Keratinocyte (primary cell): ENCODE data around the gene RAPGEF1. TPM values are rescaled to one million over a fixed set of nuclear protein-coding genes. Genes with fewer than 3 reads are reported as not detected.

Source experiments
- DNase-seq: peaks from one replicate; pipeline ENCODE4 v3.0.0-alpha.2; 2011; ENCODE audit warnings: low read depth, missing footprints, low spot score
- FAIRE-seq: peaks from 2 replicates; lab custom pipeline; 2011; peaks lifted over from hg19 to GRCh38; lab: Jason Lieb, UNC
- H2AFZ ChIP-seq: 2 replicates; pipeline ENCODE4 v1.6.0; 2012; ENCODE audit warnings: low read length, control low read depth, inconsistent platforms; ENCODE audit not compliant: control insufficient read depth
- H3K27ac ChIP-seq: 2 replicates; pipeline ENCODE4 v1.5.1; 2011; ENCODE audit warnings: low read length; ENCODE audit not compliant: control insufficient read depth, insufficient read depth
- H3K27me3 ChIP-seq: 3 replicates; pipeline ENCODE4 v1.6.0; 2011; ENCODE audit warnings: low read length; ENCODE audit not compliant: control insufficient read depth, insufficient read depth; ENCODE audit errors: extremely low read depth
- H3K36me3 ChIP-seq, 2 experiments: 2 replicates in 1 of 2; 3 replicates in 1 of 2; pipeline ENCODE4 v1.5.1; 2011; ENCODE audit warnings: low read length in 2 of 2, mild to moderate bottlenecking in 1 of 2; ENCODE audit not compliant: control insufficient read depth in 2 of 2, insufficient read depth in 2 of 2; ENCODE audit errors: extremely low read depth in 1 of 2
- H3K4me1 ChIP-seq: 3 replicates; pipeline ENCODE4 v1.5.1; 2011; ENCODE audit warnings: low read length; ENCODE audit not compliant: control insufficient read depth, insufficient read depth; ENCODE audit errors: extremely low read depth
- H3K4me2 ChIP-seq: 3 replicates; pipeline ENCODE4 v1.6.0; 2011; ENCODE audit warnings: low read depth, low read length; ENCODE audit not compliant: control insufficient read depth, insufficient read depth; ENCODE audit errors: extremely low read depth
- H3K4me3 ChIP-seq, 3 experiments: fragments of 200-600 bp in 1 of 3; sonication (generic) in 1 of 3; 2 replicates in 2 of 3; 3 replicates in 1 of 3; pipeline ENCODE4 v1.5.1; 2011 to 2016; ENCODE audit warnings: low read length in 3 of 3, mild to moderate bottlenecking in 3 of 3, control low read depth in 2 of 3, inconsistent platforms in 1 of 3, low read depth in 1 of 3, mixed read lengths in 1 of 3, mixed run types in 1 of 3, moderate library complexity in 1 of 3; ENCODE audit not compliant: control insufficient read depth in 2 of 3, insufficient read depth in 2 of 3; ENCODE audit errors: extremely low read depth in 1 of 3
- H3K79me2 ChIP-seq: 2 replicates; pipeline ENCODE4 v1.6.0; 2012; ENCODE audit warnings: low read length; ENCODE audit not compliant: control insufficient read depth, insufficient read depth
- H3K9ac ChIP-seq: 3 replicates; pipeline ENCODE4 v1.6.0; 2011; ENCODE audit warnings: low read length; ENCODE audit not compliant: control insufficient read depth, insufficient read depth; ENCODE audit errors: extremely low read depth
- H3K9me1 ChIP-seq: 3 replicates; pipeline ENCODE4 v1.6.0; 2011; ENCODE audit warnings: low read length; ENCODE audit not compliant: control insufficient read depth, insufficient read depth; ENCODE audit errors: extremely low read depth
- H3K9me3 ChIP-seq: 2 replicates; pipeline ENCODE4 v1.5.1; 2012; ENCODE audit warnings: low read depth, low read length; ENCODE audit not compliant: control insufficient read depth
- H4K20me1 ChIP-seq: 3 replicates; pipeline ENCODE4 v1.6.0; 2011; ENCODE audit warnings: low read length; ENCODE audit not compliant: control insufficient read depth, insufficient read depth; ENCODE audit errors: extremely low read depth
- CTCF ChIP-seq, 3 experiments: IDR thresholded peaks in 1 of 3; conservative IDR thresholded peaks in 1 of 3; optimal IDR thresholded peaks in 1 of 3; 2 replicates in 2 of 3; 3 replicates in 1 of 3; pipeline versions ENCODE3 to v1.5.1; 2011; ENCODE audit warnings: low read length in 3 of 3, mild to moderate bottlenecking in 3 of 3, moderate library complexity in 2 of 3, control low read depth in 1 of 3, inconsistent platforms in 1 of 3; ENCODE audit not compliant: insufficient read depth in 2 of 3; ENCODE audit errors: extremely low read depth in 1 of 3
- EZH2 ChIP-seq: IDR thresholded peaks from one replicate; pipeline ENCODE4 v1.6.1; 2012; ENCODE audit warnings: inconsistent platforms, mild to moderate bottlenecking, low read length, moderate library complexity
- dilution Hi-C: fragments of 300-500 bp; cut with MboI; formaldehyde crosslinking; loops from one replicate; pipeline ENCODE4 v1.7.0; 2020; ENCODE audit warnings: low sequenced_read_pairs; ENCODE audit not compliant: extremely low pct_ligation_motif_present
- polyA plus RNA-seq, 5 experiments: library from polyadenylated mRNA; depleted of rRNA in 3 of 5; stranded (reverse) in 3 of 5; stranded (forward) in 1 of 5; unstranded in 1 of 5; fragments of >200 nt; gene quantifications; 1 replicate in 1 of 5; 2 replicates in 3 of 5; 3 replicates in 1 of 5; pipeline versions ENCODE4 v1.2.1 to v1.2.3, GENCODE V29; 2011 to 2012; ENCODE audit warnings: missing spikeins in 2 of 5, low read depth in 1 of 5, low replicate concordance in 1 of 5

The RAPGEF1 gene
- polyA plus RNA-seq, 1 donor (not counting 4 experiments of a cell fraction or from before 2014, with no cell fraction given), result 18.5 TPM

DNA sequence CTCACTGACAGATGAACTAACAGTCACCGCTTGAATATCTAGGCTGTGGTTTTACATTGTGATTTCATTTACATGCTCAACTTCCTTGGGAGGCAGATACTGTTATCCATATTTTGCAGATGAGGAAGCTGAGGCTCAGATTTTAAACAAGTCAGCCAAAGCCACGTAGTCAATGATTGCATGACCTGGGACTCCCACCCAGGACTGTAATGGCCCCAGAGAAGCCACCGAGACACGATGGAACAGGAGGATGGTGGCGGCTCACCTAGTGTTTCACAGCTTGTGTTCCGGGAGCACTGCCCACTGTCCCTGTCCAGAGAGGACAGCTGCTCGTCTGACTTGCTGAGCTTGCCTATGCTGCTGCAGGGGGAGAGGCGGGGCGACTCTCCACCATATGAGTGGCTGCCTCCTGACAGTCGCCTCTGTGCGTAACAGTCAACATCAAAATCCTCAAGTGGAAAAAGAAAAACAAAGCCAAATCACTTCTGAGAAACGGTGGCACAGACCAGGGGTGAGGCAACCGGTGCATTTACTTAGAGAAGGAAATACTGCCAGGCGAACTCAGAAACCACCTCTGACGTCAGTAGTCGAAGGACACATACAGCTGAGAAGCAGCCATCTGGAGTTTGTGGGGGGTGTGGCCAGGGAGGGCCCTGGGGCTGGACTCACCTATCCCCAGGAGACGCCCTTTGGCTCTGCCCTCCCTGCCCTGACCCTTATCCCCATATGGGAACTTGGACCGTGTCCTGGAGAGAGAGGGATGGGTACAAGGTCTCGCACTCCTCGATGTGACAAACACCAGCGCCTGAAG, 112.0 kb downstream of the RAPGEF1 start:
- Histone ChIP-seq H3K9me1 (no peaks in the 10 kb centered on the region), H3K9me3 (no peaks in the 10 kb centered on the region), H3K27me3 (no peaks in the 10 kb centered on the region), H3K9ac (no peak overlapping the region), H3K4me1 (peaks cover 2% of the 10 kb centered on the region), H3K79me2 (peaks cover 2% of the 10 kb centered on the region), H3K27ac (no peak overlapping the region), H3K4me2 (no peak overlapping the region), H3K4me3 (no peak overlapping the region), H3K36me3 (peaks cover 8 to 14% of the 10 kb centered on the region in 2 experiments), H4K20me1 (no peaks in the 10 kb centered on the region), H2AFZ (no peak overlapping the region)
- no peak for FAIRE-seq
- dilution Hi-C loops, result no loop called here
- TF ChIP-seq CTCF (optimal IDR thresholded peaks at IDR 0.05 in 1 of 3, IDR thresholded peaks at IDR 0.05 in 1 of 3, conservative IDR thresholded peaks at IDR 0.05 in 1 of 3; ENCODE audit: extremely low read depth in 1 of 3, insufficient read depth in 2 of 3, low read length in 3 of 3), result no peak
- no peak for TF ChIP-seq EZH2
- no peak for DNase-seq

GRCh38 chr9:131627326-131627647, 112.6 kb downstream of the RAPGEF1 start:
- Histone ChIP-seq H3K36me3 (peaks cover 10 to 14% of the 10 kb centered on the region in 2 experiments), H3K9me1 (no peaks in the 10 kb centered on the region), H3K27ac (no peak overlapping the region), H3K4me2 (no peak overlapping the region), H3K9ac (no peak overlapping the region), H4K20me1 (no peaks in the 10 kb centered on the region), H3K4me3 (no peak overlapping the region), H3K9me3 (no peaks in the 10 kb centered on the region), H3K27me3 (no peaks in the 10 kb centered on the region), H3K79me2 (peaks cover 2% of the 10 kb centered on the region), H3K4me1 (no peaks in the 10 kb centered on the region), H2AFZ (no peak overlapping the region)
- TF ChIP-seq EZH2, result no peak
- TF ChIP-seq CTCF (optimal IDR thresholded peaks at IDR 0.05 in 1 of 3, IDR thresholded peaks at IDR 0.05 in 1 of 3, conservative IDR thresholded peaks at IDR 0.05 in 1 of 3; ENCODE audit: extremely low read depth in 1 of 3, insufficient read depth in 2 of 3, low read length in 3 of 3), result no peak
- FAIRE-seq (no peak), DNase-seq (no peak)
- dilution Hi-C loops, result no loop called here
